B cell (primary cell): ENCODE results near the gene DENND4B. TPM values are rescaled to one million over a fixed set of nuclear protein-coding genes. Genes with fewer than 3 reads are reported as not detected.

ENCODE experiments used
- ATAC-seq: fragments of 200-7000 bp; cut with Tn5 transposase; one replicate; pipeline ENCODE4 v1.10.0; 2021; ENCODE audit warnings: low read depth, mild to moderate bottlenecking, moderate number of reproducible peaks, moderate library complexity
- CTCF ChIA-PET: fragments of 350-600 bp; sonication (Branson Sonifier 250); formaldehyde crosslinking; loops from one replicate; lab custom pipeline; 2021; ENCODE audit warnings: antibody characterized with exemption, inconsistent platforms; lab: Charles Lee
- POLR2A ChIA-PET: fragments of 350-600 bp; sonication (Branson Sonifier 250); formaldehyde crosslinking; loops from one replicate; lab custom pipeline; 2021; ENCODE audit warnings: antibody characterized with exemption; lab: Charles Lee
- DNase-seq: peaks from one replicate; pipeline ENCODE4 v3.0.0; 2013
- H2AFZ ChIP-seq: 2 replicates; pipeline ENCODE4 v1.6.1; 2012; ENCODE audit warnings: mild to moderate bottlenecking, low read depth, low read length; ENCODE audit not compliant: insufficient read depth, poor library complexity, severe bottlenecking
- H3K27ac ChIP-seq, 2 donors: 1 replicate in 1 of 2; 2 replicates in 1 of 2; pipeline ENCODE4 v1.5.1; 2012 to 2013; ENCODE audit warnings: low read length in 2 of 2, mild to moderate bottlenecking in 2 of 2, moderate library complexity in 1 of 2
- H3K27me3 ChIP-seq, 4 experiments: fragments of 200-600 bp in 1 of 4; sonication (generic) in 1 of 4; replicated peaks in 1 of 4; 1 replicate in 2 of 4; 2 replicates in 2 of 4; pipeline versions ENCODE4 v1.6.1 to v1.7.0; 2013 to 2016; ENCODE audit warnings: low read length in 3 of 4, mild to moderate bottlenecking in 2 of 4, mixed read lengths in 1 of 4, moderate library complexity in 1 of 4; ENCODE audit not compliant: insufficient read depth in 4 of 4, control insufficient read depth in 3 of 4; ENCODE audit errors: control extremely low read depth in 1 of 4
- H3K36me3 ChIP-seq, 2 experiments: replicated peaks in 1 of 2; 1 replicate in 1 of 2; 2 replicates in 1 of 2; pipeline versions ENCODE4 v1.6.1 to v1.7.1; 2013; ENCODE audit warnings: low read length in 1 of 2; ENCODE audit not compliant: insufficient read depth in 2 of 2, control insufficient read depth in 1 of 2; ENCODE audit errors: control extremely low read depth in 1 of 2, extremely low read depth in 1 of 2
- H3K4me1 ChIP-seq, 2 donors: fragments of 200-600 bp in 1 of 2; sonication (generic) in 1 of 2; 1 replicate in 1 of 2; 2 replicates in 1 of 2; pipeline versions ENCODE4 v1.5.1 to v1.6.1; 2013 to 2017; ENCODE audit warnings: low read length in 2 of 2; ENCODE audit not compliant: control insufficient read depth in 2 of 2, insufficient read depth in 2 of 2
- H3K4me2 ChIP-seq: replicated peaks from 2 replicates; pipeline ENCODE3; 2012; ENCODE audit warnings: mild to moderate bottlenecking, low read depth, low read length; ENCODE audit not compliant: poor library complexity, severe bottlenecking
- H3K4me3 ChIP-seq, 5 experiments: fragments of 200-600 bp in 1 of 5; sonication (generic) in 1 of 5; 1 replicate in 3 of 5; 2 replicates in 2 of 5; pipeline versions ENCODE4 v1.5.1 to v1.7.0; 2011 to 2016; ENCODE audit warnings: low read length in 4 of 5, mild to moderate bottlenecking in 4 of 5, low read depth in 2 of 5, control low read depth in 1 of 5, moderate library complexity in 1 of 5; ENCODE audit not compliant: insufficient read depth in 1 of 5; ENCODE audit errors: control extremely low read depth in 1 of 5, extremely low read depth in 1 of 5
- H3K79me2 ChIP-seq: fragments of 200-600 bp; sonication (generic); one replicate; pipeline ENCODE4 v1.6.0; 2016; ENCODE audit warnings: low read length; ENCODE audit not compliant: control insufficient read depth, insufficient read depth
- H3K9ac ChIP-seq: fragments of 200-600 bp; sonication (generic); 2 replicates; pipeline ENCODE4 v1.6.1; 2017; ENCODE audit warnings: mild to moderate bottlenecking, low read length, moderate library complexity
- H3K9me3 ChIP-seq, 3 donors: one replicate each; pipeline versions ENCODE4 v1.6.1 to v1.7.1; 2013; ENCODE audit warnings: low read length in 2 of 3; ENCODE audit not compliant: control insufficient read depth in 2 of 3, insufficient read depth in 1 of 3; ENCODE audit errors: control extremely low read depth in 1 of 3
- H4K20me1 ChIP-seq: 2 replicates; pipeline ENCODE4 v1.6.0; 2012; ENCODE audit warnings: mild to moderate bottlenecking, low read length; ENCODE audit not compliant: insufficient read depth, control insufficient read depth, poor library complexity, severe bottlenecking
- H3K27ac Mint-ChIP-seq: one replicate; pipeline ENCODE4 v1.8.0; 2021; ENCODE audit warnings: mixed read lengths
- H3K27me3 Mint-ChIP-seq: one replicate; pipeline ENCODE4 v1.8.0; 2021; ENCODE audit warnings: mixed read lengths
- H3K4me1 Mint-ChIP-seq: one replicate; pipeline ENCODE4 v1.8.0; 2021; ENCODE audit warnings: mixed read lengths
- H3K4me3 Mint-ChIP-seq: one replicate; pipeline ENCODE4 v1.8.0; 2021; ENCODE audit warnings: mixed read lengths
- H3K9me3 Mint-ChIP-seq: one replicate; pipeline ENCODE4 v1.8.0; 2022; ENCODE audit warnings: mixed read lengths; ENCODE audit not compliant: insufficient read depth
- CTCF ChIP-seq: fragments of 200-600 bp; IDR thresholded peaks from one replicate; pipeline ENCODE4 v1.8.0; 2022; ENCODE audit warnings: antibody characterized with exemption, mild to moderate bottlenecking
- EZH2 ChIP-seq: IDR thresholded peaks from 2 replicates; pipeline ENCODE4 v1.6.1; 2012; ENCODE audit warnings: borderline replicate concordance, low read depth, mild to moderate bottlenecking, moderate library complexity, low read length; ENCODE audit not compliant: insufficient read depth, poor library complexity, severe bottlenecking
- WGBS: methylation state at CpG from one replicate; pipeline ENCODE4 v1.1.5; 2013; ENCODE audit warnings: missing lambda C conversion rate; ENCODE audit not compliant: insufficient coverage; 5-methylcytosine and 5-hydroxymethylcytosine counted together
- intact Hi-C: fragments of 100-400 bp; cut with micrococcal nuclease; formaldehyde crosslinking; loops from one replicate; pipeline ENCODE4 v1.10.0; 2022
- polyA plus RNA-seq: library from polyadenylated mRNA; depleted of rRNA; stranded (reverse); fragments of >200 nt; gene quantifications from 2 replicates; pipeline ENCODE4 v1.2.3, GENCODE V29; 2012
- total RNA-seq, 2 donors: library from RNA; stranded (reverse); fragments of 120-200 nt in 1 of 2; gene quantifications; 1 replicate in 1 of 2; 2 replicates in 1 of 2; pipeline versions ENCODE4 v1.2.3 to v1.2.4, GENCODE V29; 2013 to 2022

The DENND4B gene
- total and polyA plus RNA-seq, 2 donors (not counting 1 experiment from before 2014, with no cell fraction given) = 275 to 389 TPM

- Histone ChIP-seq H3K27ac (peak overlapping the region in 1 of 2 donors; percentile 39), H3K27me3 (no peaks in the 10 kb centered on the region), H3K9ac (no peak overlapping the region), H3K4me3 (no peak overlapping the region), H3K36me3 (peaks cover 1 to 17% of the 10 kb centered on the region in 2 experiments), H3K79me2 (peaks cover 100% of the 10 kb centered on the region), H2AFZ (no peak overlapping the region), H3K4me1 (peaks cover 27 to 36% of the 10 kb centered on the region in 2 donors), H3K4me2 (no peak overlapping the region), H4K20me1 (peaks cover 86% of the 10 kb centered on the region), H3K9me3 (no peaks in the 10 kb centered on the region)
- intact Hi-C loops = loop anchor here (5.0 kb wide), 1 partner anchor 40 kb away; the partner anchor contains the start of gene GATAD2B
- DNase-seq (no peak), ATAC-seq (no peak)
- Mint-ChIP-seq H3K4me1 (peaks cover 26% of the 10 kb centered on the region), H3K27me3 (no peaks in the 10 kb centered on the region), H3K27ac (no peak overlapping the region), H3K4me3 (no peak overlapping the region), H3K9me3 (no peaks in the 10 kb centered on the region)
- POLR2A ChIA-PET = no interaction called here
- CTCF ChIA-PET = interaction anchor here (0.6 to 1.5 kb wide), 3 partner anchors 28 to 104 kb away, joined by 3 to 4 read pairs (median 4); partner anchors contain the start of gene RAB13
- TF ChIP-seq CTCF (no peak), EZH2 (no peak)
- WGBS = 100% methylated on average over 2 of the region's 3 CpGs
Observed at GRCh38 chr1:153882296-153882912, 64.1 kb downstream of the DENND4B start.

- H3K9ac ChIP-seq = no peak overlapping the region
- POLR2A ChIA-PET = no interaction called here
- H3K4me1 ChIP-seq = peaks cover 27 to 36% of the 10 kb centered on the region in 2 donors
- Mint-ChIP-seq H3K27me3 (no peaks in the 10 kb centered on the region), H3K4me3 (no peak overlapping the region), H3K27ac (no peak overlapping the region), H3K9me3 (no peaks in the 10 kb centered on the region), H3K4me1 (peaks cover 23% of the 10 kb centered on the region)
- CTCF ChIA-PET = interaction anchor here (0.6 to 1.2 kb wide), 4 partner anchors 16 to 309 kb away, joined by 3 read pairs; no protein-coding TSS in a partner anchor
- peaks cover 100% of the 10 kb centered on the region for H3K79me2 ChIP-seq
- peaks cover 84% of the 10 kb centered on the region for H4K20me1 ChIP-seq
- ATAC-seq = no peak
- no peaks in the 10 kb centered on the region for H3K27me3 ChIP-seq
- DNase-seq = no peak
- no CpG with 5 or more reads among the region's 9 CpGs for WGBS
- H3K27ac ChIP-seq = peak overlapping the region in 1 of 2 donors; percentile 39
- H3K36me3 ChIP-seq = peaks cover 1 to 11% of the 10 kb centered on the region in 2 experiments
- no peak overlapping the region for H2AFZ ChIP-seq
- no peaks in the 10 kb centered on the region for H3K9me3 ChIP-seq
- H3K4me3 ChIP-seq = no peak overlapping the region
- peak overlapping the region; percentile 41 for H3K4me2 ChIP-seq
- TF ChIP-seq EZH2 (no peak), CTCF (no peak)
- intact Hi-C loops = loop anchor here (5.0 kb wide), 1 partner anchor 41 kb away; the partner anchor contains the start of gene GATAD2B
Observed at GRCh38 chr1:153881751-153882150, 64.8 kb downstream of the DENND4B start.
